OCI-LY3 (cell line): ENCODE data around the gene LHFPL6.

Experiments used
- EZH2phosphoT487 ChIP-seq: fragments of 200-600 bp; shearing (Covaris generic); IDR thresholded peaks from 2 replicates; pipeline ENCODE4 v1.6.1; 2018; ENCODE audit warnings: antibody characterized with exemption, mixed run types, low read depth
- TF ChIP-seq, protein P1 (sequence below): fragments of 200-600, 300-600 bp; sonication (generic); IDR thresholded peaks from 2 replicates; pipeline ENCODE4 v1.5.1; 2014; ENCODE audit warnings: antibody characterized with exemption, low read length, low read depth

DNA sequence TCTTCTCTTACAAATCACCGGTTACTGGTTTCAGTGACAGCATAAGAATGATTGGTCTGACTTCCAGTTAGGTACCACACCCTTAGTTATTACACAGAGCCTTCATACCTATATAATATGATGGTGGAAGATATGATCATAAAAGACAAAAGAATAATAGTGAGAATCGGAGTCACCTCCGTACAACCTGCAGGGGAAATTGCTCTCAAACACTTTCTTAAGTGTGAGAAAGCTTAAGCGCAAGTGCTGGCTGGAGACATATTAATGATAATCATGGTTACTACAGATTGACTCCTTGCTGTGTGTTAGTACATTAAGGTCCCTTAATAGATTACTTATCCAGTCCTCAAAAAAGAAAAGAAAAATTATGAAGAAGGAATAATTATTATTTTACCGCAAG, 1.8 kb upstream of the LHFPL6 start:
- TF ChIP-seq, protein P1, sequence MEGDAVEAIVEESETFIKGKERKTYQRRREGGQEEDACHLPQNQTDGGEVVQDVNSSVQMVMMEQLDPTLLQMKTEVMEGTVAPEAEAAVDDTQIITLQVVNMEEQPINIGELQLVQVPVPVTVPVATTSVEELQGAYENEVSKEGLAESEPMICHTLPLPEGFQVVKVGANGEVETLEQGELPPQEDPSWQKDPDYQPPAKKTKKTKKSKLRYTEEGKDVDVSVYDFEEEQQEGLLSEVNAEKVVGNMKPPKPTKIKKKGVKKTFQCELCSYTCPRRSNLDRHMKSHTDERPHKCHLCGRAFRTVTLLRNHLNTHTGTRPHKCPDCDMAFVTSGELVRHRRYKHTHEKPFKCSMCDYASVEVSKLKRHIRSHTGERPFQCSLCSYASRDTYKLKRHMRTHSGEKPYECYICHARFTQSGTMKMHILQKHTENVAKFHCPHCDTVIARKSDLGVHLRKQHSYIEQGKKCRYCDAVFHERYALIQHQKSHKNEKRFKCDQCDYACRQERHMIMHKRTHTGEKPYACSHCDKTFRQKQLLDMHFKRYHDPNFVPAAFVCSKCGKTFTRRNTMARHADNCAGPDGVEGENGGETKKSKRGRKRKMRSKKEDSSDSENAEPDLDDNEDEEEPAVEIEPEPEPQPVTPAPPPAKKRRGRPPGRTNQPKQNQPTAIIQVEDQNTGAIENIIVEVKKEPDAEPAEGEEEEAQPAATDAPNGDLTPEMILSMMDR: no peak
- no peak for TF ChIP-seq EZH2phosphoT487
